Forelimb muscle (tissue), 1 donor: ENCODE data around the gene SOS1. TPM values are rescaled to one million over a fixed set of nuclear protein-coding genes. Genes with fewer than 3 reads are reported as not detected.
"Not testable (repeated sequence)": the region's sequence is repeated elsewhere in the genome, so short reads cannot be mapped to it uniquely, and the experiment has no call there.

Experiments used
- DNase-seq: peaks from one replicate; pipeline ENCODE4 v3.0.0-alpha.2; 2013; ENCODE audit warnings: low read depth
- polyA plus RNA-seq: library from polyadenylated mRNA; unstranded; fragments of 120-200 nt; gene quantifications from one replicate; pipeline ENCODE4 v1.2.1, GENCODE V29; 2013; ENCODE audit not compliant: insufficient read length

Gene SOS1
- polyA plus RNA-seq, 1 donor = 29.7 TPM

DNA sequence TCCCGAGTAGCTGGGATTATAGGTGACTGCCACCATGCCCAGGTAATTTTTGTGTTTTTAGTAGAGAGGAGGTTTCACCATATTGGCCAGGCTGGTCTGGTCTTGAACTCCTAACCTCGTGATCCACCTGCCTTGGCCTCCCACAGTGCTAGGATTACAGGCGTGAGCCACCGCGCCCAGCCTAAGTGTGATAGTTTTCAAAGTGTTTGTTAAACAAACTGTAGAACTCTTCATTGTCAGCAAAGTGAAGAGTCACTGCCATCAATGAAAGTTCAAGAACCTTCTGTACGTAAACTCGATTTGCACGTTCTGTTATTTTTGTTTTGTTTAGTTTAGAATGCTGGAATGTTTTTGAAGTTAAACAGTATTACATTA lies 18.0 kb upstream of the SOS1 start:
- no peak for DNase-seq

DNA sequence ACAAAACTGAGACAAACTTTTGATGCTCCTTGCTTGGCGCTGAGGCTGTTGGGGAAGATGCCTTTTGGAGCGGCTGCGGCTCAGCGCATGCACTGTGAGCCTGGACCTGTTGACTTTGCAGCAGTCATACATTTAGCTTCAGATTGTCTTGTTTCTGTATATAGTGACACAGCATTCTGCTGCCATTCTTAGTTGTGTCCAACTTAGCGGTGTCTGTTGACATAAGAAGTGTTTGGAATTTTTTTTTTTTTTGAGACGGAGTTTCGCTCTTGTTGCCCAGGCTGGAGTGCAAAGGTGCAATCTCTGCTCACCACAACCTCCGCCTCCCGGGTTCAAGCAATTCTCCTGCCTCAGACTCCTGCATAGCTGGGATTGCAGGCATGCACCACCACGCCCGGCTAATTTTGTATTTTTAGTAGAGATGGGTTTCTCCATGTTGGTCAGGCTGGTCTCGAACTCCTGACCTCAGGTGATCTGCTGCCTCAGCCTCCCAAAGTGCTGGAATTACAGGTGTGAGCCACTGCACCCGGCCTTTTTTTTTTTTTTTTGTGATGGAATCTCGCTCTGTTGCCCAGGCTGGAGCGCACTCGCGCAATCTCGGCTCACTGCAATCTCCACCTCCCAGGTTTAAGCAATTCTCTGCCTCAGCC lies 17.5 kb upstream of the SOS1 start:
- not testable (repeated sequence) for DNase-seq

DNA sequence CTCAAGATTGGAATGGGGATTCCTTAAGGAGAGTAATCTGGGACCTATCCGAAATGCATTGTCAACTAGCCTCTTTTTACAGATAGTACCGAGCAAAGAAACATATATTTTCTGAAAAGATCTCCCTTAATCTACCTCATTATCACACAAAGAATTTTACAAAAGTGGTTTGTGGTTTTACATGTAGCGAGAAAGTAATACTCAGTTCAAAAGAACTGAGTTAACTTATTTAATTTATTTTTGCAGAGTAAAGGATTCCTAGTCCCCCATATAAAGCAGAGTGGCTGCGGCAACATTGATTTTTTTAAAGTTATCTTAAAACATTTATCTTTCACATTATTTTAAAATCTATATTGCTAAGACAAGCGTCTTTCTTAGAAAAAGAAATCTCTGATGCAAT lies 15.9 kb upstream of the SOS1 start:
- no peak for DNase-seq

GRCh38 chr2:39135690-39136259 lies 14.9 kb upstream of the SOS1 start:
- no peak for DNase-seq

DNA sequence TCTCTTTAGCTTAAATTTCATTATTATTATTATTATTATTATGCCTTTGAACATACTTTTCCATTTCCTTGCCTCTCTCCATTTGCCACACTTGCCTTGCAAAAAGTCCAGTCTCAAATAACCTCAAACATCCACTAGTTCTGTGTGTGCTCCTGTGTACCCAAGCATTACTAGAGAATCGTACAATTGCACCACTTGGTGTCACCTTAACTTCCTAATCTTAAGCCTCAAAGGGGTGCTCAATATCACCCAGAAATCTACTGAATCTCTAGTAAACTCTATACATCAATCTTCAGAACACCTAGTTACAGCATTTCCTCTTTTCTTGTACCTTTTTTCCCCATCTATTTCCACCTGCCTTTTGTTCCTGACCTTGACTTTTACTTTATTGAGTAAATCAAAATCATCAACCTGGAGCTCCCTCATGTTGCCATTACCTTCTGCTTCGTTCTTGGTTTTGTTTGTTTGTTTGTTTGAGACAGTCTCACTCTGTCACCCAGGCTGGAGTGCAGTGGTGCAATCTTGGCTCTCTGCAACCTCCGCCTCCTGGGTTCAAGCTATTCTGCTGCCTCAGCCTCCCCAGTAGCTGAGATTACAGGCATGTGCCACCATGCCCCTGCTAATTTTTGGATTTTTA lies 12.5 kb upstream of the SOS1 start:
- DNase-seq = no peak

GRCh38 chr2:39128919-39129391 lies 8.1 kb upstream of the SOS1 start:
- DNase-seq = no peak

- no peak for DNase-seq
These were observed 7.1 kb upstream of the SOS1 start for GRCh38 chr2:39127973-39128372.

DNA sequence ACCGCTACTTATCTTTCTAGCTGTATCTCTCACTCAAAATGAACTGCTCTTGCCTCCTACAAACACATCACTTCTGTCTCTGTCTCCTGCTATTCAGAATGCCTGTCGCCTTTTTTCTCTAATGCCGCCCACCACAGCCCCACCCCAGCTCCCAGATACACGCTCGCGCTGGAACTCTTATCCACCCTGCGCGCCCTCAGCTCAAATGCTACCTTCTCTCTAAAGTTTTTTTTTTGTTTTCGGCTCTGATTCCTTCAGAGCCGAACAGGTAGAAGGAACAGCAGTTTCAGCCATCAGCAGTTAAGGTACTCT lies 3.9 kb upstream of the SOS1 start:
- DNase-seq = no peak

DNA sequence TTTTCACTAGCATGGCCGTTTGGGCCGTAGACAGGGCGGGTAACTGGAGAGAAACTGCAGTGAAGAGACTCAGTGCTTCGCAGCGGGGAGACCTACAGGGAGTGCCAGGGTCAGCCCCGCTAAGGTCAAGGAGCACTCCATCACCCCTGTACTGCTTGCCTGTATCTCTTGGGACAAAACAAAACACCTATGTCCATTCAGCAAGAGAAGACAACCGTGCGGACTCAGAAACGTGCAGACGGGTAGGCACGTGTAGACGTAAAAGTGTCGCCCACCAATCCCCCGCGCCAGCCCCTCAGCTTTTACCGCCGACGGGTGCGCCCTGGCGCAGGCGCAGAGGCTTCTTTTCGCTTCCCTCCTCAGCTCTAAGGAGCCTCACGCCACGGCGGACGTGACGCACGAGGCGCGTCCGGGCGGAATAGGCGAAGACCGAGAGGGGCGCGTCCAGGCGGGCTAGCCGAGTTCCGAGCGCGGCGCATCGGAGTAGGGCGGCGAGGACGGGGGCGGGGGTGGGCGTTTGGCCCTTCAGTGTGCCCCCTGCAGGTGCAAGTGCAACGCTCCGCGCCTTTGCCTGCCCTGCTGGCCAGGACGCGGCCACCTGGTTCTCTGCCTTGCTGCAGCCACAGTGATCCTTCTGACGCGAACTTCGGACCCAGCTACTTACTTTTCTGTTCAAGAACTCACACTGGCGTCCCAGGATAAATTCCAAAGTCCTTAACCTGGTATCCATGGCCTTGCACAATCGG lies 3.3 kb upstream of the SOS1 start:
- peak; percentile 90 for DNase-seq

- no peak for DNase-seq
These were observed 2.7 kb upstream of the SOS1 start for GRCh38 chr2:39123436-39123999.

- no peak for DNase-seq
These were observed 742 bp upstream of the SOS1 start for GRCh38 chr2:39121523-39122063.

GRCh38 chr2:39120521-39120770 lies 405 bp downstream of the SOS1 start:
- no peak for DNase-seq

DNA sequence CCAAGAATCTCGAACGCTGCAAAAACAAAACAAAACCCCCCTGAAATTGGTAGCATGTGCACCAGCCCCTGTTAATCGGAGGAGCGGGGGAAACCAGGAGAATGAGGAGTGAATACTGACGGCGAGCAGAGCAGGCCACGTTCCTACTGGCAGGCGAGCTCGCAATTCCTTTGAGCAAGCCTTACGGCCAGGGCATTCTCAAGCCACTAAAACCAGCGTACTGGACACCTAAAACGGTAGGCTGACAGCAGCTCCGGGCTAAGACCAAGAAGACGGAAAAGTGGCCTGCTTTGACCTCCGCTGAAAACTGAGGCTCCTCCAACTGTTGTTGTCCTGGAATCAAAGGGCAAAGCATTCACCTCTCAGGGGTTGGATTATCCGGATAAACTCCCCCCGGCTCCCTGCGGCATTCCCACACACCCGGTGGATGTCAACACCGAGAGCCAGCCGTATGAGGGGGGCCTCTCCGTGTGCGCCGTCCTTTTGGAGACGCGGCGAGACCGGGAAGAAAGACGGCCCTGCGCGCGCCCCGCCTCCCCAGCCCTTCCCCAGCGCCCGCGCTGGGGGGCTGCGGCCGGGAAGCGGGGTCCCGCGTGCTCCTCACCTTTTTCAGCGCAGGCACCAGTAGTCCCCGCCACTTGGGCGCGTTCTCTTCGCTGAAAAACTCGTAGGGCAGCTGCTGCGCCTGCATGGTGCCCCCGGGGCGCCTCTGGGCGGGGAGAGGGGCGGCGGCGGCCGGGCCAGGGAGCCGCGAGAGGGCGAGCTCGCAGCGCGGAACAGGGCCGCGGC lies 925 bp downstream of the SOS1 start:
- no peak for DNase-seq

DNA sequence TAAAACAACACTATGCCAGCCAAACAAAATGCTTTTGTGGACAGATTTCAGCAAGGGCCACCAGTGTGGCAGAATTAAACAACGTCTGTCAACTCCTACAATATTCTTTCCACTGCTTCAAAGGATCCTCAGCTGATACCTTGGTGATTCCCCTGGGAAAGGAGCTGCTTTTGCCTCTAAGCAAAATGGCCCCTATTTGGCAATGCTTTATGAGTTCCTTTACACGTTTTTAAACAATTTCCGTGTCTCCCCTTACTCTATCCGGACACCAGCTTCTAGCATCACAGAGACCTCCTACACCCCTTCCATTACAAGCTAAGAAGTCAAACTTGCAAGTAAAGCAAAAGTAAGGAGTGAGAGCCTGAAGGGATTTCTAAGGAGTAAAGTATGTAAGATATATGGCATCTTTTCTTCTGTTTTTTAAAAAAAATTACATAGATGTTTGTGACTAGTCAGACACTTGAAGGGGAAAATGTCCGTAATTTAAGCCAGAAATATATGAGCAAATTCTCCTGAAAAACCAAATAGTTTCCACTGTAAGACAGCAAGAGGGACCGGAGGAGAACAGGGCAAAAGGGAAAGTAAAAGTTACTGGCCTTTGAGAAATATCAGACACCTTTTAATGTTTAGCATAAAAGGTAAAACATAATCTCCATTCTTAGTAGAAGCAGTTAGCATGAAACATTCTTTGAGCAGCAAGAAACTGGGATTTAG lies 1.9 kb downstream of the SOS1 start:
- DNase-seq = no peak

DNA sequence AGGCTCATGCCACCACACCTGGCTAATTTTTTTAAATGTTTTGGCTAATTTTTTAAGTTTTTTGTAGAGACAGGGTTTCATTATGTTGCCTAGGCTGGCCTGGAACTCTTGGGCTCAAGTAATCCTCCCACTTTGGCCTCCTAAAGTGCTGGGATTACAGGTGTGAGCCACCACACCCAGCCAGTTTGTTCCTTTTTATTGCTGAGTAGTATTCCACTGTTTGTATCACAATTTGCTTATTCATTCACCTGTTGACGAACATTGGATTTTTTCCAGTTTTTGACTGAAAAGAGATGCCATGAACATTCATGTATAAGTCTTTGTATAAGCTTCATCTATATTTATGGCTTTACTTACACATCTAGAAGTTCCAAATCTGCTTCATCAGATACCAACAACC lies 5.3 kb downstream of the SOS1 start:
- no peak for DNase-seq

GRCh38 chr2:39114771-39115170 lies 6.1 kb downstream of the SOS1 start:
- no peak for DNase-seq

DNA sequence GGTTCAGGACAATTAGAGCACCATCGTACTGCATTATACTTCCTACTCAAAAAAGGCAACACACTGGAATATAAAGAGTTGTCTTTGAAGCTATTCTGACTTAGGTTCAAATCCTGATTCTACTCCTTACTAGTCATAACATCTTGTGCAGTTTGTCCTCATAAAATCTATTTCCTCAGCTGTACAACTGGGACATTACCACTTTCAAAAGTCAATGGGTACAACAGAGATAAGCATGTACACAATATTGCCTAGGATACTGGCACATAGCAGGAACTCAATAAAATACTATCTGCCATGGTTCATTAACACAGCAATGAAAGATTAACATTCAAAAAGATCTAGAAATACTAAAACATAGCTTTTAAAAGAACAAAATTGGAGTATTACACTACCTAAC lies 11.3 kb downstream of the SOS1 start:
- no peak for DNase-seq

- no peak for DNase-seq
These were observed 12.5 kb downstream of the SOS1 start for GRCh38 chr2:39108377-39108776.

GRCh38 chr2:39107724-39108273 lies 13.1 kb downstream of the SOS1 start:
- DNase-seq = no peak

DNA sequence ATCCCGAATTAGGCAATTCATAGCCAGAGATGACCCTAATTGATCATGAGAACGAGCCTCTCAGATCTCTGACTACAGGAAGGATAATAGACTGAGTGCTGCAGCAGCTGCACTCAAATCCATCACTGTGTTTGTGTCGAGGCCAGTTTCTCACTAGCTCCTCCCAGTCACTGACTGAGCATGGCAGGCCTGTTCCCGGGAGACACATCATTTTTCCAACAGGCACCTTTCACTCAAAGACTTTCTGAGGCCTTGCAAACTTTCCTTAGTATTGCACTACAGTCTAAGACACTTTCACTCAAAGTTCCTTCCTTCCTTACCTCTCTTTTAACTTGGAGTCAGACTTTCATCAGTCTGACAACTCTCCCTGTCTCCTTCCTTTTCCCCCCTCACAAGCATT lies 13.7 kb downstream of the SOS1 start:
- DNase-seq = no peak
